Nephron progenitor cell (in vitro differentiated cells): ENCODE results near the gene NHLH2.
A peak's percentile ranks its signal among the peaks of the same experiment; 100 is the strongest.

Experiments
- DNase-seq: peaks from one replicate; pipeline ENCODE4 v3.0.0; 2021
- H3K27ac Mint-ChIP-seq: 2 replicates; pipeline ENCODE4 v1.8.0; 2021; ENCODE audit warnings: mild to moderate bottlenecking, moderate library complexity, mixed read lengths
- H3K27me3 Mint-ChIP-seq: 2 replicates; pipeline ENCODE4 v1.8.0; 2021; ENCODE audit warnings: mild to moderate bottlenecking, low read depth, mixed read lengths; ENCODE audit not compliant: poor library complexity
- H3K36me3 Mint-ChIP-seq: 2 replicates; pipeline ENCODE4 v1.8.0; 2021; ENCODE audit warnings: low read depth, mixed read lengths
- H3K4me1 Mint-ChIP-seq: 2 replicates; pipeline ENCODE4 v1.8.0; 2021; ENCODE audit warnings: mixed read lengths
- H3K4me3 Mint-ChIP-seq: 2 replicates; pipeline ENCODE4 v1.8.0; 2021; ENCODE audit warnings: mild to moderate bottlenecking, moderate library complexity, mixed read lengths
- H3K9me3 Mint-ChIP-seq: 2 replicates; pipeline ENCODE4 v1.8.0; 2021; ENCODE audit warnings: mild to moderate bottlenecking, moderate library complexity, mixed read lengths
- TF ChIP-seq, protein P1 (sequence below): fragments of 200-600 bp; sonication (generic); IDR thresholded peaks from 2 replicates; pipeline ENCODE4 v1.5.0; 2021; ENCODE audit warnings: antibody characterized with exemption

The NHLH2 gene

DNA sequence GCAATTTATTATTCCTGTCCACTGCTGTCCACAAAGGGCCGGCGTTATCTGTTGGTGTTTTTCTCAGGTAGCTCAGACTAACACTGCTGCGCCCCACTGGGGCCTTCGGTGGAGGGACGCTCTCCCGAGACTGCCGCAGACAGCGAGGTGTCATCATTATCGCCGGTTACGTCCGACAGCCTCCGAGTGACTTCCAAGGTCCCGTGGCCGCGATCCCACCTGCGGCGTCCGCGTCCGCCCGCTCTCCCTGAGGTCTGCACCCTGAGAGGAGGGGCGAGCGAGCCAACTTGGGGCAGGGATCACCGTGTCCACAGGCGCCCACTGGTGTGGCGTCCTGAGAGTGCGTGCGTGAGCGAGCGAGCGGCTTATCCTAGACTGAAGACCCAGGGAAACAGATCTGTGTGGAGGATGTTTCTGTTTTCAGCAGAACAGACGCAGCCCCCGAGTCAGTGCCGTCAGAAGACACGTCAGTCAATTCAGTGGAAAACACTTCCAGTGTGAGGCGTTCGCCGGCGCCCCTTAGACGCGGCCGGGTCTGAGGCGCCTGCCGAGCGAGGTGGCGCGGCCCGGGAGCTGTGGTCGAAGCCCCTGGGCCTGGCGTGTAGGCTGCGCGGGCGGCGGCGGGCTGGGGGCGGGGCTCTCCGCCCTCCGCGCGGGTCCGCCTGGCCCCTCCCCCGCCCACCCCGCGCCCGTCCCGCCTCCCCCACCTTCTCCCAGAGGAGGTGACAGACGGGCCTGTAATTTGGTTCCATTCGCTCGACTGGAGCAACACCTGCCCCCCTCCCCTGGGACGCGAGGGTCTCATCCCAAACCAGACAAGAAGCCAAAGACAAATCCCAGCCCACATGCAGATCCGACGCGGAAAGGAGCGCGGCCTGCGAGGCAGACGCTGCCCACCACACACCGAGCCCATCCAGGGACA, 12.6 kb downstream of the NHLH2 start:
- TF ChIP-seq, protein P1, sequence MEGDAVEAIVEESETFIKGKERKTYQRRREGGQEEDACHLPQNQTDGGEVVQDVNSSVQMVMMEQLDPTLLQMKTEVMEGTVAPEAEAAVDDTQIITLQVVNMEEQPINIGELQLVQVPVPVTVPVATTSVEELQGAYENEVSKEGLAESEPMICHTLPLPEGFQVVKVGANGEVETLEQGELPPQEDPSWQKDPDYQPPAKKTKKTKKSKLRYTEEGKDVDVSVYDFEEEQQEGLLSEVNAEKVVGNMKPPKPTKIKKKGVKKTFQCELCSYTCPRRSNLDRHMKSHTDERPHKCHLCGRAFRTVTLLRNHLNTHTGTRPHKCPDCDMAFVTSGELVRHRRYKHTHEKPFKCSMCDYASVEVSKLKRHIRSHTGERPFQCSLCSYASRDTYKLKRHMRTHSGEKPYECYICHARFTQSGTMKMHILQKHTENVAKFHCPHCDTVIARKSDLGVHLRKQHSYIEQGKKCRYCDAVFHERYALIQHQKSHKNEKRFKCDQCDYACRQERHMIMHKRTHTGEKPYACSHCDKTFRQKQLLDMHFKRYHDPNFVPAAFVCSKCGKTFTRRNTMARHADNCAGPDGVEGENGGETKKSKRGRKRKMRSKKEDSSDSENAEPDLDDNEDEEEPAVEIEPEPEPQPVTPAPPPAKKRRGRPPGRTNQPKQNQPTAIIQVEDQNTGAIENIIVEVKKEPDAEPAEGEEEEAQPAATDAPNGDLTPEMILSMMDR = no peak
- Mint-ChIP-seq H3K4me3 (peak overlapping the region; percentile 83), H3K36me3 (no peaks in the 10 kb centered on the region), H3K27ac (peak overlapping the region; percentile 57), H3K9me3 (no peaks in the 10 kb centered on the region), H3K4me1 (peaks cover 50% of the 10 kb centered on the region), H3K27me3 (peaks cover 8% of the 10 kb centered on the region)
- DNase-seq = peak; percentile 73

- peak overlapping the region; percentile 83 for H3K4me3 Mint-ChIP-seq
- DNase-seq = no peak
- peaks cover 4% of the 10 kb centered on the region for H3K9me3 Mint-ChIP-seq
- H3K27me3 Mint-ChIP-seq = peaks cover 3% of the 10 kb centered on the region
- no peaks in the 10 kb centered on the region for H3K36me3 Mint-ChIP-seq
- H3K27ac Mint-ChIP-seq = no peak overlapping the region
- peaks cover 46% of the 10 kb centered on the region for H3K4me1 Mint-ChIP-seq
- TF ChIP-seq, protein P1 = no peak
These were observed 13.4 kb downstream of the NHLH2 start for GRCh38 chr1:115827452-115828044.

- H3K9me3 Mint-ChIP-seq = peaks cover 6% of the 10 kb centered on the region
- peaks cover 45% of the 10 kb centered on the region for H3K4me1 Mint-ChIP-seq
- H3K27me3 Mint-ChIP-seq = peaks cover 3% of the 10 kb centered on the region
- H3K4me3 Mint-ChIP-seq = peak overlapping the region; percentile 37
- TF ChIP-seq, protein P1 = no peak
- H3K27ac Mint-ChIP-seq = no peak overlapping the region
- no peak for DNase-seq
- no peaks in the 10 kb centered on the region for H3K36me3 Mint-ChIP-seq
These were observed 14.3 kb downstream of the NHLH2 start for GRCh38 chr1:115826628-115827027.

GRCh38 chr1:115822117-115822516, 18.8 kb downstream of the NHLH2 start:
- Mint-ChIP-seq H3K27ac (no peak overlapping the region), H3K4me3 (no peak overlapping the region), H3K9me3 (peaks cover 6% of the 10 kb centered on the region), H3K36me3 (no peaks in the 10 kb centered on the region), H3K4me1 (peaks cover 20% of the 10 kb centered on the region), H3K27me3 (peaks cover 3% of the 10 kb centered on the region)
- TF ChIP-seq, protein P1 = no peak
- DNase-seq = no peak

- Mint-ChIP-seq H3K27me3 (peaks cover 9% of the 10 kb centered on the region), H3K4me1 (no peaks in the 10 kb centered on the region), H3K9me3 (peaks cover 4% of the 10 kb centered on the region), H3K4me3 (no peak overlapping the region), H3K27ac (no peak overlapping the region), H3K36me3 (no peaks in the 10 kb centered on the region)
- DNase-seq = no peak
- TF ChIP-seq, protein P1 = no peak
These were observed 25.2 kb downstream of the NHLH2 start for GRCh38 chr1:115815694-115816093.
